Heart right ventricle (tissue), 16 donors: ENCODE measurements around the gene RSF1. TPM values are rescaled to one million over a fixed set of nuclear protein-coding genes. Genes with fewer than 3 reads are reported as not detected.

Experiments
- ATAC-seq, 8 donors: fragments of 200-7000 bp; cut with Tn5 transposase; one replicate each; pipeline ENCODE4 v1.9.1; 2020; ENCODE audit warnings: mild to moderate bottlenecking in 8 of 8, moderate library complexity in 8 of 8, moderate number of reproducible peaks in 1 of 8
- DNase-seq, 2 donors: peaks; one replicate each; pipeline ENCODE4 v3.0.0-alpha.2; 2020
- H3K27ac ChIP-seq, 10 donors: fragments of 200-600 bp; sonication (generic) in 2 of 10; one replicate each; pipeline versions ENCODE4 v1.5.0 to v1.8.0; 2020 to 2022; ENCODE audit warnings: mild to moderate bottlenecking in 3 of 10
- H3K27me3 ChIP-seq, 7 donors: fragments of 200-600 bp; one replicate each; pipeline ENCODE4 v1.8.0; 2021 to 2022; ENCODE audit warnings: mild to moderate bottlenecking in 2 of 7
- H3K36me3 ChIP-seq, 9 donors: fragments of 200-600 bp; sonication (generic) in 1 of 9; one replicate each; pipeline versions ENCODE4 v1.5.0 to v1.8.0; 2020 to 2022; ENCODE audit warnings: mild to moderate bottlenecking in 2 of 9
- H3K4me1 ChIP-seq, 9 donors: fragments of 200-600 bp; sonication (generic) in 1 of 9; one replicate each; pipeline versions ENCODE4 v1.5.0 to v1.8.0; 2020 to 2022; ENCODE audit warnings: mild to moderate bottlenecking in 4 of 9
- H3K4me3 ChIP-seq, 10 donors: fragments of 200-600 bp; sonication (generic) in 2 of 10; one replicate each; pipeline versions ENCODE4 v1.5.0 to v1.8.0; 2020 to 2022; ENCODE audit warnings: mild to moderate bottlenecking in 7 of 10, moderate library complexity in 2 of 10
- H3K9me3 ChIP-seq, 11 donors: fragments of 200-600 bp in 10 of 11; sonication (generic) in 2 of 11; one replicate each; pipeline versions ENCODE4 v1.5.0 to v1.8.0; 2013 to 2022; ENCODE audit warnings: mild to moderate bottlenecking in 2 of 11, control low read depth in 1 of 11, moderate library complexity in 1 of 11
- WGBS, 2 donors: extraction: QIAGEN DNeasy Blood & Tissue Kit; methylation state at CpG; one replicate each; pipeline ENCODE4 v1.1.7; 2013; ENCODE audit warnings: inconsistent platforms in 1 of 2; 5-methylcytosine and 5-hydroxymethylcytosine counted together
- intact Hi-C, 10 donors: fragments of 100-400 bp; cut with DNase I; formaldehyde crosslinking; loops; one replicate each; pipeline versions ENCODE4 v1.11.1 to v1.14.2; 2022
- polyA plus RNA-seq, 2 donors: library from polyadenylated mRNA; stranded (reverse); fragments of 200-250 nt; gene quantifications; one replicate each; pipeline ENCODE4 v1.2.3, GENCODE V29; 2013
- total RNA-seq, 10 donors: library from RNA; stranded (reverse); fragmentation: NEBNext Ultra II Directional in 3 of 10; extraction: Animal tissue kit (Norgen Biotek cat#: 25700) in 3 of 10; gene quantifications; one replicate each; pipeline versions ENCODE4 v1.2.1 to v1.2.4, GENCODE V29; 2021 to 2023
- TF ChIP-seq, protein P1 (sequence below), 9 donors: fragments of 200-600 bp; sonication (generic) in 2 of 9; IDR thresholded peaks; one replicate each; pipeline versions ENCODE4 v1.5.0 to v1.8.0; 2021 to 2022; ENCODE audit warnings: antibody characterized with exemption in 9 of 9, mild to moderate bottlenecking in 5 of 9, moderate library complexity in 1 of 9
- donor health status: Arrhythmogenic right ventricular cardiomyopathy.
- donor health status: ischemic (EF 13 %, LVEDD 7.1; RV severe dilation, severe dysfunction).
- donor health status: healthy with polysubstance abuse.
- donor health status: DM: no; HTN: yes; CAD: no.
- donor health status: DM: no; HTN: no; CAD: no.
- donor health status: ischemic (EF 25% LVEDD 6.9; RV normal size, moderate dysfunction).
- donor health status: ischemic (EF 25% LVEDD 5.7; RV mildly dilated, moderate dysfunction).
- donor health status: healthy.
- donor health status: DM: yes; HTN: yes; CAD: no.
- donor health status: Ischemic cardiomyopathy.
- donor health status: ischemic (EF 35%, LVEDD 5.7; RV mildly dilated, moderate dysfunction).
- donor health status: nonischemic (EF 11% LVEDD 7.7; RV severe dilation, severe dysfunction).
- donor health status: DM: yes; HTN: yes; CAD: no.
- donor health status: PGD.
- donor health status: ischemic (EF 29% LVEDD 5.4; RV normal size, mild dysfunction).
- donor health status: nonischemic (EF 23%, LVEDD 6.1; RV moderate dilation, normal function).

The RSF1 gene
- total and polyA plus RNA-seq, 12 donors = 4.6 to 55.9 (median 42.6) TPM

- no peak for DNase-seq
- 86% methylated on average over 7 of the region's 7 CpGs for WGBS, 2 donors
- Histone ChIP-seq H3K27ac (no peak overlapping the region), H3K4me3 (no peak overlapping the region), H3K9me3 (no peaks in the 10 kb centered on the region), H3K4me1 (no peaks in the 10 kb centered on the region), H3K27me3 (no peaks in the 10 kb centered on the region), H3K36me3 (no peaks in the 10 kb centered on the region)
- intact Hi-C loops = no loop called here
- no peak for ATAC-seq
- TF ChIP-seq, protein P1, sequence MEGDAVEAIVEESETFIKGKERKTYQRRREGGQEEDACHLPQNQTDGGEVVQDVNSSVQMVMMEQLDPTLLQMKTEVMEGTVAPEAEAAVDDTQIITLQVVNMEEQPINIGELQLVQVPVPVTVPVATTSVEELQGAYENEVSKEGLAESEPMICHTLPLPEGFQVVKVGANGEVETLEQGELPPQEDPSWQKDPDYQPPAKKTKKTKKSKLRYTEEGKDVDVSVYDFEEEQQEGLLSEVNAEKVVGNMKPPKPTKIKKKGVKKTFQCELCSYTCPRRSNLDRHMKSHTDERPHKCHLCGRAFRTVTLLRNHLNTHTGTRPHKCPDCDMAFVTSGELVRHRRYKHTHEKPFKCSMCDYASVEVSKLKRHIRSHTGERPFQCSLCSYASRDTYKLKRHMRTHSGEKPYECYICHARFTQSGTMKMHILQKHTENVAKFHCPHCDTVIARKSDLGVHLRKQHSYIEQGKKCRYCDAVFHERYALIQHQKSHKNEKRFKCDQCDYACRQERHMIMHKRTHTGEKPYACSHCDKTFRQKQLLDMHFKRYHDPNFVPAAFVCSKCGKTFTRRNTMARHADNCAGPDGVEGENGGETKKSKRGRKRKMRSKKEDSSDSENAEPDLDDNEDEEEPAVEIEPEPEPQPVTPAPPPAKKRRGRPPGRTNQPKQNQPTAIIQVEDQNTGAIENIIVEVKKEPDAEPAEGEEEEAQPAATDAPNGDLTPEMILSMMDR (IDR thresholded peaks at IDR 0.05) = no peak
These were observed 164.2 kb downstream of the RSF1 start for GRCh38 chr11:77656362-77656761.

DNA sequence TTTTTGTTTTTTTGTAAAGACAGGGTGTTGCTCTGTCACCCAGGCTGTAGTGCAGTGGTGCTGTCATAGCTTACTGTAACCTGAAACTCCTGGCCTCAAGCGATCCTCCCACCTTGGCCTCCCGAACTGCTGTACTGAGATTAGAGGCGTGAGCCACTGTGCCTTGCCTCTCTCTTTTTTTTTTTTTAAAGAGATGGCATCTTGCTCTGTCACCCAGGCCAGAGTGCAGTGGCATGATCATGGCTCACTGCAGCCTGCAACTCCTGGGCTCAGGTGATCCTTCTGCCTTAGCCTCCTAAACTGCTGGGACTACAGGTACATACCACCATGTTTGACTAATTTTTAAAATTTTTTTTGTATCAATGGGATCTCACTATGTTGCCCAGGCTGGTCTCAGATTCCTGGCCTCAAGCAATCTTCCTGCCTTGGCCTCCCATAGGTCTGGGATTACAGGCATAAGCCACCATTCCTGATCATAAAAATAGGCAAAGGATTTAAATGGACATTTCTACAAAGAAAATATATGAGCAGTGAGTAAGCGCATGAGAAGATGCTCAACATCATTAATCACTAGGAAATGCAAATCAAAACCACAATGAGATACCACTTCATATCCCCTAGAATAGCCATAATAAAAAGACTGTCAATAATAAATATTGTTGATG, 165.6 kb downstream of the RSF1 start:
- intact Hi-C loops = no loop called here
- 71 to 86% methylated on average over 4 of the region's 4 CpGs for WGBS, 2 donors
- ATAC-seq = no peak

DNA sequence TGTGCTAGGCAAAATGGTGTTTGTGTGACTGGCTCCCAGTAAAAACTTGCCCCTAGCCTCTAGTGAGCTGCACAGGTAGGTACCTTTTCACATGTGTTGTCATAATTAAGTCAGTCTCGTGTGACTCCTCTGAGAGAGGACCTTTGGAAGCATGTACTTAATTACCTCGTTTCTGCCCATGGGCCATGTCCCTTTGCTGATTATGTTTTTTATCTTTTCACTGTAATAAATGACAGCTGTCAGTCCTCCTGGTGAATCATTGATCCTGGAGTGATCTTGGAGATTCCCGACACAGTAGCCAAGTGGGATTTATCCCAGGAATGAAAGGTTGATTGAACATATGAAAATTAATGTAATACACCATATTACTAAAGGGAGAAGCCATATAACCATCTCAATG, 170.4 kb downstream of the RSF1 start:
- Histone ChIP-seq H3K4me1 (no peaks in the 10 kb centered on the region), H3K27me3 (peaks cover 0 to 9% (median 0%) of the 10 kb centered on the region in 7 donors), H3K27ac (no peak overlapping the region), H3K4me3 (no peak overlapping the region), H3K9me3 (no peaks in the 10 kb centered on the region), H3K36me3 (no peaks in the 10 kb centered on the region)
- ATAC-seq (no peak), DNase-seq (no peak)
- intact Hi-C loops = no loop called here
- TF ChIP-seq, protein P1 (IDR thresholded peaks at IDR 0.05) = no peak
- 72 to 75% methylated on average over 3 of the region's 3 CpGs for WGBS, 2 donors

More for the DNA sequence above, 165.6 kb downstream of the RSF1 start:
- H3K4me3 ChIP-seq = no peak overlapping the region
- no peak for DNase-seq
- H3K27ac ChIP-seq = no peak overlapping the region
- H3K36me3 ChIP-seq = no peaks in the 10 kb centered on the region
- no peaks in the 10 kb centered on the region for H3K9me3 ChIP-seq
- TF ChIP-seq, protein P1 (IDR thresholded peaks at IDR 0.05) = no peak
- H3K4me1 ChIP-seq = no peaks in the 10 kb centered on the region
- no peaks in the 10 kb centered on the region for H3K27me3 ChIP-seq

DNA sequence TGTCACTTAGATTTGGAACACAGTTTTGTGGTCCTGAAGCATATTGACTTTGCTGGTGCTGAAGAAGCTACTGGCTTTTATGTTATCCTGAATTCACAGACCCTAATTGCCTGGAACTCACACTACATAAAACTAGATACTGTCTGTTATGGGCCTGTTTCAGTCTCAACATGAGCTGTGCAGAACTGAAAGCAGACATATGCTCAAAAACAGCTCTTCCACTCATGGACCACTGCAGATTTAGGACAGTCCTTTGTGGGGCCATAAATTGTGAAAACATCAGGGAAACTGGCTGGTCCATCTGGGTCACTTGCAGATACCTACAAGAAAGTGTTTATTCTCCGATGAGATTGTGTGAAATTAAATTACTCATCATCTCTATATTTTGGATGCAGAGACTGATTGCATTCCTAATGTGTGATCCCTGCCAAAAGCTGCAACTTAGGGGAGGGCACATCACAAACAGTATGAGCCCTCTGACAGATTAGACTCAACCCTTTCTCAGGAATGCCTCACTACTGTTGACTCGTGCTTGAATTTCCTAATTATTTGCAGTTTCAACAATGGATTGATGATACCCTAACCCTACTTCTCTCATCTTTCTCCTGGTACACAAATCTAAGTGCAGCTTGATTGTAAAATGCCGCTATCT, 172.7 kb downstream of the RSF1 start:
- no peak overlapping the region for H3K4me3 ChIP-seq
- peaks cover 0 to 13% (median 0%) of the 10 kb centered on the region in 7 donors for H3K27me3 ChIP-seq
- ATAC-seq (no peak), DNase-seq (no peak)
- H3K9me3 ChIP-seq = no peaks in the 10 kb centered on the region
- intact Hi-C loops = no loop called here
- no peaks in the 10 kb centered on the region for H3K36me3 ChIP-seq
- no peak overlapping the region for H3K27ac ChIP-seq
- TF ChIP-seq, protein P1 (IDR thresholded peaks at IDR 0.05) = no peak
- WGBS, 2 donors = 72 to 77% methylated on average over 3 of the region's 3 CpGs
- H3K4me1 ChIP-seq = no peaks in the 10 kb centered on the region
